DMS153 treated with DMSO at 0.1 percent for 48 hours (cell line): ENCODE results near the gene GLIS1.

Source experiments
- DNase-seq: peaks from one replicate; lab custom pipeline; 2025; ENCODE audit not compliant: unreplicated experiment; lab: John Stamatoyannopoulos, UW

GLIS1 gene

DNA sequence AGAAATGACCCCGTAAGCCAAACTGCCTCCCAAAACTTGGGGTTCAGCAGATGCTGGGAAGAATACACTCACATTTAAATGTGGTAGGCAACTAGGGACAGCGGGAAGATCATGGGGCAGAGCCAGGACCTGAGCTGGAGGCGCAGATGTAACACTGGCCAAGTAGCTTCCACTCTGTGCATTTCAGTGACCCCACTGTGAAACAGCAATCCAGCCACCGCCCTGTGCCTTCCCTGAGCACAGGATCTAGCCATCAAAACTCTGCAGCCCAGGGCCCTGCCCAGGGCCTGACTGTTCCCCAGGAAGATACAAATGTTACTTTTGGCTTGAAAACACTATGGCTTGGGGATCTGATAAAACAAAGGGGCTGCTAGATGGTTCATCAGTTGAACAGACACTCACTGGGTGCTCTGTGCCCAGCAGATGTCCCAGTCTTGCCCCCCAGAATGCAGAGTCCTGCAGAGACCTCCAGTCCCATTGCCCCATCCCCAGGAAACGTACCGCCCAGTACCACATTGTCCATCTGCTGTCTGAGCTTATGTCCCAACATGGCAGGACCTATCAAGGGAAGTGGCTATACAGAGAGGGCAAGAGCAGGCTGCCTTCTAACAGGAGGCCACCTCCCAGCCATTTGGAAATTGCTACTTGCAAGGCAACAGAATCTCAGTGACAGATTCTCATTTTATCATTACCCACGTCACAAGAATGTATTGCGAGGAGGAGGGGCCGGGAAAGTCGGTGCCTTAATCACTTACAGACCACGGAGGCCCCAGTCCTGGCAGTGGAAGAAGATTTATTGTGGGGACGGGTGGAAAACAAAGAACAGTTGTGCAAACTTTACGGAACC, 155.7 kb downstream of the GLIS1 start:
- no peak for DNase-seq

DNA sequence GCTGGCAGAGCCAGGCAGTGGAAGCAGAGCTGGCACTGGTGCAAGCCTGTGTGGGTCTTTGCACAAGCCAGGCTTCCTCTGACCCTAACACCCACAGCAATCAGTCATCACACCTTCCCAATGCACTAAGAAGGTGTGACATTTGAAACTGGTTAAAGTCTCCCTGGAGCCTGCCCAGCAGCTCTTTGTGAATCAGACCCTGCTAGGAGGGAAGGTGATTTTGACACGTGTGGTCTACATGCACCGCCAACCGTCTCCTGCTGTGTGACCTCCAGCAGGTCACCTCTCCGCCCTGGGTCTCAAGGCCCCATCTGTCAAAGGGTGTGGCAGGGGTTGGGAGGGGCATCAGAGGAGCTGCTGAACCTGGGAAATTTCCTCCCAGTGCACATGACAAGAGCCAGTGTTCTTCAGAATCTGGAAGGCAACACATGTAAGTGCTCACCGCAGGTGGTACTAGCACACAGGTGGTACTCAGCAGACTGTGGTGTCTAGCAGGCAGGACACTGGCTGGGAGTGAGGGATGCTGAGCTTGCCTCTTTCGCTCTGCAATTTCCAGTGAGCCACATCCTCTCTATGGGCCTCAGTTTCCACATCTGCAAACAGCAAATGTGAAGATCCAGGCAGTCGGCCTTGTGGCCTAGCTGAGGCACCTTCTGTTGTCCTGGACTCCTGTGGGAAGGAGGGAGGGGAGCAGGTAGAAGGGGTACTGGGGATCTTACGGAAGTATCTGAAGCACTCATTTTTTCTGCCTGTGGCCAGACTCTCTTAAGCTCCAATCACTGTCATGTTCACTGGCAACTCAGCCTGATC, 156.5 kb downstream of the GLIS1 start:
- no peak for DNase-seq

DNA sequence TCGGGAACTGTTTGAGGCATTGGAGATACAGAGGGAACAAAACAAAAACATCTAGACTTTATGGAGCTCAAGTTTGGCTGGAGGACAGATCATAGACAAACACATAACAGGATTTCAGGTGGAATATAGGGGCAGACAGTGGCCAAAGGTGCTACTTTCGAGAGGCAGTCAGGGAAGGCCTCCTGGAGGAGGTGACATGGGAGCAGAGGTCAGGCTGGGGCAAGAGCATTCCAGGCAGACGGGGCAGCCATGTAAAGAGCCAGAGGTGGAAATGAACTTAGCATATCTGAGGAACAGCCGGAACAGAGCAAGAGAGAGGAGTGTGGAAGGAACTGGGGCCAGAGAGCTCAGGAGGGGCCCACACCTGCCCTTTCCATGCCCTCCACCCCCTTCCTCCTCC, 157.5 kb downstream of the GLIS1 start:
- DNase-seq = no peak

DNA sequence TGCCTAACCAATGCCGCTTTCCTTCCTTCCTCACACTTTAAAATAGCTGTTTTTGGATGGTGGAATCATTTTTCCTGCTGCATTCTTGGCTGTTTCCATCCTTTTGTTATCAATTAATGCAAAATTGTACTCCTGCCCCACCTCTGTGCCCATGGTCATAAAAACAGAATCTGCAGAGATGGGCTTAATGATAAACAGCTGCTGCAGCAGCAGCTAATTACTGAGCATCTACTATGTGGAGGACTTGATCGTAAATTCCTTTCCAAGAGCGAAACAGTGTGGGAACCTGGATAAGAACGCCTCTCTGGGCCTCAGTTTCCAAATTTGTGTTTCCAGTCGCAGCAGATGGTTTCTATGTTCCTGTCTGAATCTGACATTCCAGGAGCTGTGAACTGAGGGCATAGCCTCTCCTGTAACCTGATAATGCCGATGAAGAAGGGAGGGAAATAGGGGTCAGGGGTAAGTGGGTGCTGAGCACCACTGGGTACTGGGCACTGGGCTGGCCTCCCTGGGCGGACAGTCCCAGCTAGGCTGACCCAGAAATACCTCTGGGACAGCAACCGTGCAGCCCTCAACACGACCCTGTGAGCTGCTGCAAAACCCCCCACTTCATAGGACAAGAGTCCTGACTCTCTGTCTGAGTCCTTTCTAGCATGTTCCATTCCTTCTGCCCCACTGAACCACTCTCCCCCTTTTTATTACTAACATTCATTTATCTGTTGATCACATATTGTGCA, 158.1 kb downstream of the GLIS1 start:
- no peak for DNase-seq

DNA sequence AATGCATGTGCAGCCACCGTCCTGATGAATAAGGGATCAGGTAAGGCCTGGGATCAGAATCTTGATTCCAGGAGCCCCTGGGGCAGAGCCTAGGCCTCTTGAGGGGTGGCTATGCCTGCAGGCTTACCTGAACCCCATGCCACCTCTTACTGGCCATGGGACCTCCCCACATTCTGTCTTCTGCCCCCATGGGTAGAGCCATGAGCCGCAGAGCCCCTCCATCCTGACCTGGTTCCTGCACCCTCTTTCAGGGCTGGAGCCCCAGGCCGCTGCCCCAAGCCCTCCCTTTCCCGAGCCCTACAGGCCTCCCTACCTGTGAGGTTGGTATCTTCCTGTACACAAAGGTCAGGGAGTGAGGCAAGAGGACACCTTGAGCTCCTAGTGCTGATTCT, 159.0 kb downstream of the GLIS1 start:
- no peak for DNase-seq

DNA sequence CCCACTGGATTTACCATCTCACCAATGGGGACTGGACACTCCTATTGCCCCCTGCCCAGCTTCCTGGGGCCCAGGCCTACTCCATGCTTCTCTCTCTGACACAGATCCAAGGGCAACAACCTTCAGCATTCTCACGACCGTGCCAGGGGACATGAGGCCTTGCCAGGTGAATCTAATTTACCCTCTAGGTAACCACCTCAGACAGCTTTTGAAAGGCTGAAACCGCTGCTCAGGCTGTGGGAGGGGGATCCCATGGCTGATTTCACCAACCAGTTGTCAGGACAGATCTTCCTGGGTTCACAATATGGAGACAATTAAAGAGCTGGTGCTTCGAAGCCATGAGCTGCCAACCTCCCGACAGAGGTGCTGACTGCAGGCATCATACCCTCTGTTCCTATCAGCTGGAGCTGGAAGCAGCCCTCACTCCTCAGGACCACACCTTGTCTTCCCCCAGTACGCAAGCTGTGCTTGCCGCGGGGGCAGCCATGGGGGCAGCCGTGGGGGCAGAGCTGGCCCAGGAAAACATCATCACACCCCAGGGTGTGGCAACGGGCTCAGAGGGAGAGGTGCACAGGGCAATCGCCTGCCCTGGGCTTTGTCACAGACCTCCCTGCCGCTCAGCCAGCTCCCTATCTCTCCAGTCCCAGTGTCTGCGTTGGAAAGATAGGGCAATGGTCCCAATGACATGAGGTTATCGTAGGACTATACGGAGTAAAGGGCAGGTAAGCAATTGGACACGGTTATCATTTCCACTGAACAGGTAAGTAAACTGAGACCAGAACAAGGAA, 159.5 kb downstream of the GLIS1 start:
- no peak for DNase-seq

DNA sequence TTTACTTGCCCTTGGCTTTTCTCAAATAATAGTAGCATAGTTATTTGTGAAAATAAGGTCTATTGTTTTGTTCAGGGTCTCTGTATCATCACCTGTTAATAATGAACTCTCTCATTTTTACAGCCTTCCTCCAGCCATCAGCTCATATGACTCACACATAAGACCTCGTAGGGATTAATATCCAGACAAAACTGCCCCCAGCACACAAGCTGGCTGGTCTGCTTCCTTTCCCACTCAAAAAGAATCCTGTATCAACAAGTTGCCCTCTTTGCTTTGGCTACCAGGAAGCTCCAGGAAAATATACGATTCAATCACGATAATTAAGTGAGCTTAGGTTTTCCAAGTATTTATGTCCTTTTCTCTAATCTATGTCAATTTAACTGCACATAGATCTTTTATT, 160.6 kb downstream of the GLIS1 start:
- DNase-seq = no peak

DNA sequence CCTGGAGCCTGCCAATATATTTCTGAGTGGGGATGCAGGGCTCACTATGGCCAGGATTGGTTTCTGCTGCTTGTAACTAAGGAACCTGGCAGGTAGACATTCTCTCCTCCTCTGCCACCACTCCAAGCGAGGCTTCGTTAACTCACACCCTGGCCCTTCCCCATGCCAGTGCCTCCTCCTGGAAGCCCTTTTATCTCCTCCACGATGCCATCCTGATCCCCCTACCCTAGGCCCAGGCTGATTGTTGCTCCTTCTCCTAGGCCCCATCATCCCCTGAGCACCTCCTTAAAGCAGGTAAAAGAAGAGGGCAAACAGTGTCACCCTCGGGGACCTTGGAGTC, 161.2 kb downstream of the GLIS1 start:
- no peak for DNase-seq

DNA sequence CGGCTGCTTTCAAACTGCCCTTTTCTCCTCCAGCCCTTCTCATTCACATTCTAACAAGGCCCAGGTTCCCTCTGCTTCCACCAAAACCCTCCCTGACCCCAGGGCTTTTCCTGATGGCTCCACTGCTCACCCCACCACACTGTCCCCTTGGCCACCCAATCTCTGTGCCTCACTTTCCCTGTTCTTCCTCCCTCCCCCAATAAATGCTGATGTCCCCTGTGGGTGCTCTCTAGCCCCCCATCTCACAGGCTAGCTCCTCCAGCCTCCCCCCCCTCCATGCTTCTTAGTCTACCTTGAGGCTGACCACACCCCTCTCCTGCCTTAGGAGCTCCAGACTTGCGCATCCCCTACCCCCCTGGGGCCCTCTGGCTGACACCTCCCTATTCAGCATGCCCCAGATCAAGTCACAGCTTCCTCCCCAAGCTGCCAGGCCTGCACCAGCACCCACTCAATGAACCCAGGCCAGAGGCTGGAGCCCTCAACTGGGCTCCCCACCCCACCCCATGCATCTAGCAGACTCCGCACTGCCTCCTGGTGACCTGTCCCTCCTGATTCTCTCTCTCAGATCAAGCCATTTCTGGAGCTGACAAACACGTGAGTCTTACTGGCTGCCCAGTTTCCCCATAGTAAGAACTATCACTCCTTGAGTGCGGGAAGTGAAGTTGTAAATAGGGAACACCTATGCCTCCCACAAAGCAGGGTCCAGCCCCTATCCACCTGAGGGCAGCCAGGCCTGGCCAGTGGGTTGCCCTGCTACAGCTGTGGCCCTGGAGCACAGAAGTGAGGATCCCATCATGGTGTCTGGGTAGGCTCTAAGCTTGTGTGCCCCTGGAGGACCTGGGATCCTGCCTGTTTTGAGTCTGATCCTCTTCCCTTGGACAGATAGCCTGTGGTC, 161.9 kb downstream of the GLIS1 start:
- no peak for DNase-seq

DNA sequence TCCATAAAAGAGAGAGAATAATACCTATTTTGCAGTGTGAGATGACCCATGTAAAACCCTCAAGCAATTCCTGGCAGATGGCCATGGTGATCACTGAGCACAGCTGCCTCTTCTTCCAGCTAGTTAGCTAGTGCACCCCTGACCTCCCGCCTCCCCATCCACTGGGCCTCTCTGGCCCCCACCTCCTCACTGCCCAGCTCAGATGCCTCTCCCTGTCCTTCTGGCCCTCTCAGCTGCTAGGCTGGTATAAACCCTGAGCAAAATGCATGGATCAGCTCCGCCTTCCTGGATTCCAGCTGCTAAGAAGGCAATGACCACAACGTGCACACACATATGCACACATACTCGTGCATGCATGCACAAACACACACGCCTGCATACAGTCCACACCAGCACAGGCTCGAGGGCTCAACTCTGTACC, 162.6 kb downstream of the GLIS1 start:
- no peak for DNase-seq

DNA sequence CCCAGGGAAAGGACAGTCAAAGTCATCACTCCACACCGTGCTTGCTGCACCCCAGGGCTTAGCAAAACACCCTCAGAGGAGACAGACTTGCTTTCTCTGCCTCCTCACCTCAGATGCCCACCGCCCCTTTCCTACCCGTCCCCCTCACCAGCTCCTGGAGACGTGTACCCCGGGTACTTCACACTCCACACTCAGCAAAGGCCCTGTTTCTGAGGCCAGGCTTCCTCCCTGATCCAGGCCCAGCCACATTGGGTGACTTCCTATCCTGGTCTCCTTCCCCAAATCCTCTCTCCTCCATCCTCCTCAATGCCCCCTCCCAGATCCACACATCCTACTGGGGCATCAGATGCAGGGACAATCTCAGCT, 163.0 kb downstream of the GLIS1 start:
- DNase-seq = no peak

DNA sequence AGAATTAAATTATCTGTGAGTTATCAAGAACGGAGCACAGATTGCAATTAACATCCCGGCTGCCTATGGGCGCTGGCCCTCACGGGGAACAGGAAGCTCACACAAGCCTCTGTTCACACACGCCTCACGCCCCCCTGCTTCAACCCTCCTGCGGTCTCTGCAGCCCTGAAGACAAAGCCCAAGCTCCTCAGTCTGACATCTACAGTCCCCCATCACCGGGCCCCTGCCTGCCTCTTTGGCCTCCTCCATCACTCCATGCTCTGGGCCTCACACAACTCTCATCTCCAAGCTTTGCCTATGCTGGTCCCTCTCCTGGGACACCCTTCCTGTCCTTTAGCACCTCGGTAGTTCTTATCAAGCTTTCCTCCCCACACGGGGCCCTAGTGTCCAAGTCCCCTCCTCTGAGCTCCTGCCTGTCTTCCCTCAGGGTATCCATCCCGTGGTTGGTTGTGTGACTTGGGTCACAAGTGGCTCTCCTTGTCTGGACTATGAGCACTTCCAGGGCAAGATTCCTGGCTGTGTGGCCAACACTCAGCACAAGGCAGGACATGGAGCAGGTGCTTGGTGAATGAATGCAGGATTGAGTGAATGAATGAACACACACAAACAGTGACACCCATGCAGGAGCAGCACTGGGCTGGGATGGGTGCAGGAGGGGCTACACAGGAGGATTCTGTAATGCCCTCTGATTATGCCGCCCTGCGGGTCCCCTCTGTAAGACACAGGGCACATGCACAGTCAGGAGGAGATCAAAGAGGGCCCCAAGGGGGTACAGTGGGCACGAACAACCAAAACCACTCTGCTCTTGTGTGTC, 163.6 kb downstream of the GLIS1 start:
- DNase-seq = no peak

DNA sequence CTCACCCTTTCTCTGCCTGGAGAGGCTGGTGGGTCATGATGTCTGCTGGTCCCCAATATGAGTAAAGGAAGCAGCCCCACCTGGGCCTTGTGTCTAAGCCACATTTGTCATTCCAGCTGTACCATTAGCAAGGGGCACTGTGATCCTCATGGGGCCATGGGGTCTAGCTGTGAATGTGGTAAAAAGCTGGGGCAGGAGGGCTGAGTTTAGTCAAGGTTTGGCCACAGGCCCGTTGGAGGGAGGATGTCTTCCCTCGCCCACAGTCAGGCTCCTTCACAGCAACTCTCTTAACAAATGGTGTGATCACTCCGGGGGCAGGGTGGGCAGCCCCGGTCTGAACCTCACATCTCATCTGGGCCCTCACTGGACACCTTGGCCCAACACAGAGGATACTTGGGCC, 164.3 kb downstream of the GLIS1 start:
- no peak for DNase-seq

DNA sequence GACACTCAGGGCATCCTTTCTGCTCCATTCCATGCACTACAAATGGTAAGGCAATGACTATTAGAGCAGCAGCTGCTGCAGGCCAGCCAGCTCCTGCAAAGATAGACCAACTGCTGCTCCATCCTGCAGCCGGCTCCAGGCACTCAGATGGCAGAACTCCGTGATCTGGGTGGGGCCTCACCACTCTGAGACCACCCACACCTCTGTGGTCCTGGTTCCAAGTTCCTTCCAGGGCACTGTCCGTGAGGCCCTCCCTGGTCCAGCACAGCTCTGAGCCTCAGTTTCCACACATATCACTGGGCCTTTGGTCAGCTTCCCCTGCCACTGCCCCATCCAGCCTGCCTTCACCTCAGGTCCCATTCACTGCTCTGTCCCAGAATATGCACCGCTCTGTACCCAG, 165.0 kb downstream of the GLIS1 start:
- DNase-seq = no peak

DNA sequence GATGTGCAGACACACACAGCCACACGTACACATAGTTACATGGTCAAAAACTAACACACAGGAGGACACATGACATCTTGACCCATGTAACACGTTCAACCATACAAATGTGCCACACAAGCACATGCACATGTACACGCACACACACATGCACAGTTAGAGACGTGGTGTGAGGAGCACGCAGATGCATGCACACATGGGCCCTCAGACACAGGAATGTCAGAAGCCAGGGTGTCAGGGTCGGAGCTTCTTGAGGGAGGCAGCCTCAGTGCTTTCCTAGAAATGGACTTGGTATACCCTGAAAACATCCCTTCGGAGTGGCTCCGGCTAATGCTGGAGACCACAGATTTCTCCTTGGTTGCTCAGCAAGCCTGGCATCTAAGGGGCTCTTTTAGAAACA, 165.4 kb downstream of the GLIS1 start:
- no peak for DNase-seq

DNA sequence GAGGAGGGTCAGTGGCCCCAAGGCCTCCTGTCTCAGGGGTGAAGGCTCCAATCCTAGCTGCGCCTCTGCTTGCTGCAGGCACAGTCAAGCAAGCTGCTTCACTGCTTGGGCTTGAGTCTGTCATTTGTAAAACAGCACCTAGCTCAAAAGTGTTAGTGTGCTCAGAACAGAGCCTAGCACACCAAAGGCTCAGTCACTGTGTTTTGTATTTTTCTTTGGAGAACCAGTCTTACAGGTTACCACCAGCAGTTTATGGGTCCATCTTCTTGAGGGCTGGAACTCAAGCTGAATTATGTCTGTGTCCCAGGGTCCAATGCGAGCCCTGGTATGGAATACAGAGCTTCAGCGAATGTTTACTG, 166.2 kb downstream of the GLIS1 start:
- DNase-seq = no peak

DNA sequence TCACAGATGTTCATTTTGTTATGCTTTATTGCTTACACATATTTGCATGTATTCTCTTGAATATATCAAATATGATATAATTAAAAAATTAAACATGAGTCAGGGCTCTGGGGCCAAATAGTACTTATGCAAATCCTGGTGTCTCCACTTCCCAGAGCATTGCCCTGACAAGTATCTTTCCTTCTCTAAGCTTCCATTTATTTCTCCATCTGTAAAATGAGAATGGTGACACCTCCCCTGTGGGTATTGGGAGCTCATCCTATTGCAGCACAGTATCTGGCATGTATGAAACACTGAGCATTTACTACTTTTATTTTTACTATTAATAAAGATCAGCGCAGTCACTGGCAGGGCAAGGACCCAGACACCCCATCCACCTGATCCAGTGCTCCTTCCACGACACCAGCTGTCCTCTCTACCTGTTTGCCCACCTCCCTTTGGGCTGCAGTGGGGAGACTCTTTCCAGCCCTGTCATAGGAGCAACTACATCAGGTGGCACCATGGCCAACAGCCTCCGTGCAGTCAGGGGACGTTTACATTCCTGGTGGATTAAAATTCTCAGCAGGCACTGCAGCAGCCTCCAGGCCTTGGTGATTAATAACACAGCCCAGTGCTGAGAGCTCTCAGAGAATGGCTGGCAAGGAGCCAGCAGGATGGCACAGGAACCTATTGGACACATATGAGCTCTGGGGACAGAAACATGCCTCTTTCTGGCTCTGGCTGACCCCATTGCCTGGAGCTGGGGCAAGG, 166.7 kb downstream of the GLIS1 start:
- no peak for DNase-seq

DNA sequence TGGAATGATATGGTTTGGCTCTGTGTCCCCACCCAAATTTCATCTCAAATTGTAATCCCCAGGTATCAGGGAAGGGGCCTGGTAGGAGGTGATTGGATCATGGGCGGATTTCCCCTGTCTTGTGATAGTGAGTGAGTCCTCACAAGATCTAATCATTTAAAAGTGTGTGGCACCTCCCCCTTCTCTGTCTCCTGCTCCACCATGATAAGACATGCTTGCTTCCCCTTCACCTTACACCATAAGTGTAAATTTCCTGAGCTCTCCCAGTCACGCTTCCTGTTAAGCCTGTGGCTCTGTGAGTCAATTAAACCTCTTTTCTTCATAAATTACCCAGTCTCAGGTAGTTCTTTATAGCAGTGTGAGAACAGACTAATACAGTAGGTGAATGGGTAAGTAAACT, 170.4 kb downstream of the GLIS1 start:
- no peak for DNase-seq

DNA sequence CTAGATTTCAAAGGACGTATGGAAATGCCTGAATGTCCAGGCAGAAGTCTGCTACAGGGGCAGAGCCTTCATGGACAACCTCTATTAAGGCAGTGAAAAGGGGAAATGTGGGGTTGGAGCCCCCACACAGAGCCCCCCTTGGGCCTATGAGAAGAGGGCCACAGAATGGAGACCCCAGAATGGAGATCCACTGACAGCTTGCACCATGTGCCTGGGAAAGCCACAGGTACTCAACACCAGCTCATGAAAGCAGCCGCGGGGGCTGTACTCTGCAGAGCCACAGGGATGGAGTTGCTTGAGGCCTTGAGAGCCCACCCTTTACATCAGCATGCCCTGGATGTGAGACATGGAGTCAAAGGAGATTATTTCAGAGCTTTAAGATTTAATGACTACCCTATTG, 171.1 kb downstream of the GLIS1 start:
- no peak for DNase-seq
